Nephron progenitor cell (in vitro differentiated cells): Measurements from ENCODE around the gene PRSS8.

Source experiments
- DNase-seq: peaks from one replicate; pipeline ENCODE4 v3.0.0; 2021
- H3K27ac Mint-ChIP-seq: 2 replicates; pipeline ENCODE4 v1.8.0; 2021; ENCODE audit warnings: mild to moderate bottlenecking, moderate library complexity, mixed read lengths
- H3K27me3 Mint-ChIP-seq: 2 replicates; pipeline ENCODE4 v1.8.0; 2021; ENCODE audit warnings: mild to moderate bottlenecking, low read depth, mixed read lengths; ENCODE audit not compliant: poor library complexity
- H3K36me3 Mint-ChIP-seq: 2 replicates; pipeline ENCODE4 v1.8.0; 2021; ENCODE audit warnings: low read depth, mixed read lengths
- H3K4me1 Mint-ChIP-seq: 2 replicates; pipeline ENCODE4 v1.8.0; 2021; ENCODE audit warnings: mixed read lengths
- H3K4me3 Mint-ChIP-seq: 2 replicates; pipeline ENCODE4 v1.8.0; 2021; ENCODE audit warnings: mild to moderate bottlenecking, moderate library complexity, mixed read lengths
- H3K9me3 Mint-ChIP-seq: 2 replicates; pipeline ENCODE4 v1.8.0; 2021; ENCODE audit warnings: mild to moderate bottlenecking, moderate library complexity, mixed read lengths
- TF ChIP-seq, protein P1 (sequence below): fragments of 200-600 bp; sonication (generic); IDR thresholded peaks from 2 replicates; pipeline ENCODE4 v1.5.0; 2021; ENCODE audit warnings: antibody characterized with exemption

The PRSS8 gene

DNA sequence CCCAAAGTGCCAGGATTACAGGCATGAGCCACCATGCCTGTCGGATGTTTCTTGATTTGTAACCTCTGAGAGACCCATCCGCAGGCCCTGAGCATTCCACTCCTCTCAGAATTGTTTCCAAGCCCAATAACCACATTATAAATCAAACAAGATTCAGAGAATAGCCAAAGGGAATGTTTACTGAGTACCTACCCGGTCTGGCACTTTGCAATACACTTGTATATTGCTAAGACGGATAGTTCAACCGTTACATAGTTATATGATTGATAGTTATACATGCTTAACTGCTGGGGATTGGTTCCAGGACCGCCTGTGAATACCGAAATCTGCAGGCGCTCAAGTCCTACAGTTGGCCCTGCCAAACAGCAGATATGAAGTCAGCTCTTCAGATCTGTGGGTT is 21.1 kb downstream of the PRSS8 start:
- TF ChIP-seq, protein P1, sequence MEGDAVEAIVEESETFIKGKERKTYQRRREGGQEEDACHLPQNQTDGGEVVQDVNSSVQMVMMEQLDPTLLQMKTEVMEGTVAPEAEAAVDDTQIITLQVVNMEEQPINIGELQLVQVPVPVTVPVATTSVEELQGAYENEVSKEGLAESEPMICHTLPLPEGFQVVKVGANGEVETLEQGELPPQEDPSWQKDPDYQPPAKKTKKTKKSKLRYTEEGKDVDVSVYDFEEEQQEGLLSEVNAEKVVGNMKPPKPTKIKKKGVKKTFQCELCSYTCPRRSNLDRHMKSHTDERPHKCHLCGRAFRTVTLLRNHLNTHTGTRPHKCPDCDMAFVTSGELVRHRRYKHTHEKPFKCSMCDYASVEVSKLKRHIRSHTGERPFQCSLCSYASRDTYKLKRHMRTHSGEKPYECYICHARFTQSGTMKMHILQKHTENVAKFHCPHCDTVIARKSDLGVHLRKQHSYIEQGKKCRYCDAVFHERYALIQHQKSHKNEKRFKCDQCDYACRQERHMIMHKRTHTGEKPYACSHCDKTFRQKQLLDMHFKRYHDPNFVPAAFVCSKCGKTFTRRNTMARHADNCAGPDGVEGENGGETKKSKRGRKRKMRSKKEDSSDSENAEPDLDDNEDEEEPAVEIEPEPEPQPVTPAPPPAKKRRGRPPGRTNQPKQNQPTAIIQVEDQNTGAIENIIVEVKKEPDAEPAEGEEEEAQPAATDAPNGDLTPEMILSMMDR: no peak
- Mint-ChIP-seq H3K4me1 (peaks cover 19% of the 10 kb centered on the region), H3K4me3 (no peak overlapping the region), H3K27ac (peak overlapping the region; percentile 92), H3K9me3 (no peaks in the 10 kb centered on the region), H3K27me3 (peaks cover 2% of the 10 kb centered on the region), H3K36me3 (peaks cover 16% of the 10 kb centered on the region)
- DNase-seq: no peak

DNA sequence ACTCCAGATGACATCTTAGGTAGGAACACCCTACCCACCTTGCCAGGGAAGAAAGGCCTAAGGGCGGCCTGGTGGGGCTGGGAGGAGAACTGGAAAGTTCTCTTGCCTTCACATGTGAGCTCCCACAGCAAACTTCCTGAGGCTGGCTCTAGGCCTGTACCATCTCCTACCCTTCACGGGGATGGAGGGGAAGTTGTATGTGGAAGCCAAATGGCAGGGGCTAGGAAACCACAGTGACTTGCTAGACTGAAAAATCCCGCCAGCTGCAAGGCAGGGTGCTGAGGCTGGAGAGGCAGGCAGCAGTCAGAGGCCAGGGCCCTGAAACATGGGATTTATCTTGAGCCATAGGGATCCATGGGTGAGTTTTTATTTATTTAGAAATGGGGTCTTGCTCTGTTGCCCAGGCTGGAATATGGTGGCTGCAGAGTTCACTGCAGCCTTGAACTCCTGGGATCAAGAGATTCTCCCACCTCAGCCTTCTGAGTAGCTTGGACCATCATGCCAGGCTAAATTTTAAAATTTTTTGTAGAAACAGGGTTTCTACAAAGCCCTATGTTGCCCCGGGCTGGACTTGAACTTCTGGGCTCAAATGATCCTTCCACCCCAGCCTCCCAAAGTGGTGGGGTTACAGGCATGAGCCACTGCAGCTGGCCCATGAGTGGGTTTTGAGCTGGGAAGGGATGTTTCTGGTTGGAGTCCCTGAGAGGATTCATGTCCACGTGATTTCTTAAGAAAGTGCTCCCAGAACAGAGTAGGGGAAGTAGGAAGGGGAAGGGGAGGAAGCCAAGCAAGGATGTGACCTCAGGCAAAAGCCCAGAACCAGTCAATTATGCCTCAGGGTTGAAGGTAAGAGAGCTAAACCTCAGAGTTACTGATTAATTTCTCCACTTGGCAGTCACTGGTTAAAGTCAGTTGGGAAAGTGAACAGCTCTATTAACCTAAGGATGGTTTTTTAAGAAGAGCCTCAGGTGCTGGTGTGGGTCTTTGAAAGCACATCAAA is 22.1 kb downstream of the PRSS8 start:
- peaks cover 16% of the 10 kb centered on the region for H3K36me3 Mint-ChIP-seq
- no peak overlapping the region for H3K4me3 Mint-ChIP-seq
- H3K9me3 Mint-ChIP-seq: no peaks in the 10 kb centered on the region
- no peak for DNase-seq
- peaks cover 16% of the 10 kb centered on the region for H3K4me1 Mint-ChIP-seq
- H3K27ac Mint-ChIP-seq: no peak overlapping the region
- H3K27me3 Mint-ChIP-seq: peaks cover 3% of the 10 kb centered on the region
- TF ChIP-seq, protein P1: no peak

DNA sequence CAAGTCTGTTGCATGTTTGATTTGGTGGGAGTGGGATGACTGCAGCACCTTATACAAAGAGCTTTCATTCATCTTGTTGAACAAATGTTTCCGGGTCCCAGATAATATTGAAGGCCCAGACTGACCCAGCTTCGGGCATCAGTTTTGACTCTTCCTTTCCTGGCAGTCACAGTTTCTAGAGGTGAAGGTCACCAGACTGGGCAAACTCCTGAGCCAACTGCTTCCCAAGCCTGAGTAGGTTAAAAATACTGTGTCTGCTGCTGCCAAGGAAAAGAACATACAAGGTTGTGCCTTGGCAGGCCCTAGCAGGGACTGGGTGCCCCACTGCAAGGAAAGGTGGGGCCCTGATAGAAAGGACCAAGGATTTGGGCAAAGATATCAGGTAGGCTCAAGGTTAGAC is 22.8 kb downstream of the PRSS8 start:
- peaks cover 14% of the 10 kb centered on the region for H3K4me1 Mint-ChIP-seq
- H3K4me3 Mint-ChIP-seq: no peak overlapping the region
- H3K27ac Mint-ChIP-seq: no peak overlapping the region
- TF ChIP-seq, protein P1: no peak
- peaks cover 16% of the 10 kb centered on the region for H3K36me3 Mint-ChIP-seq
- no peak for DNase-seq
- peaks cover 3% of the 10 kb centered on the region for H3K27me3 Mint-ChIP-seq
- no peaks in the 10 kb centered on the region for H3K9me3 Mint-ChIP-seq

- Mint-ChIP-seq H3K27ac (no peak overlapping the region), H3K4me1 (peaks cover 20% of the 10 kb centered on the region), H3K4me3 (no peak overlapping the region), H3K27me3 (peaks cover 3% of the 10 kb centered on the region), H3K9me3 (no peaks in the 10 kb centered on the region), H3K36me3 (peaks cover 16% of the 10 kb centered on the region)
- DNase-seq: no peak
- TF ChIP-seq, protein P1: no peak
These were observed 23.6 kb downstream of the PRSS8 start for GRCh38 chr16:31111881-31112466.

DNA sequence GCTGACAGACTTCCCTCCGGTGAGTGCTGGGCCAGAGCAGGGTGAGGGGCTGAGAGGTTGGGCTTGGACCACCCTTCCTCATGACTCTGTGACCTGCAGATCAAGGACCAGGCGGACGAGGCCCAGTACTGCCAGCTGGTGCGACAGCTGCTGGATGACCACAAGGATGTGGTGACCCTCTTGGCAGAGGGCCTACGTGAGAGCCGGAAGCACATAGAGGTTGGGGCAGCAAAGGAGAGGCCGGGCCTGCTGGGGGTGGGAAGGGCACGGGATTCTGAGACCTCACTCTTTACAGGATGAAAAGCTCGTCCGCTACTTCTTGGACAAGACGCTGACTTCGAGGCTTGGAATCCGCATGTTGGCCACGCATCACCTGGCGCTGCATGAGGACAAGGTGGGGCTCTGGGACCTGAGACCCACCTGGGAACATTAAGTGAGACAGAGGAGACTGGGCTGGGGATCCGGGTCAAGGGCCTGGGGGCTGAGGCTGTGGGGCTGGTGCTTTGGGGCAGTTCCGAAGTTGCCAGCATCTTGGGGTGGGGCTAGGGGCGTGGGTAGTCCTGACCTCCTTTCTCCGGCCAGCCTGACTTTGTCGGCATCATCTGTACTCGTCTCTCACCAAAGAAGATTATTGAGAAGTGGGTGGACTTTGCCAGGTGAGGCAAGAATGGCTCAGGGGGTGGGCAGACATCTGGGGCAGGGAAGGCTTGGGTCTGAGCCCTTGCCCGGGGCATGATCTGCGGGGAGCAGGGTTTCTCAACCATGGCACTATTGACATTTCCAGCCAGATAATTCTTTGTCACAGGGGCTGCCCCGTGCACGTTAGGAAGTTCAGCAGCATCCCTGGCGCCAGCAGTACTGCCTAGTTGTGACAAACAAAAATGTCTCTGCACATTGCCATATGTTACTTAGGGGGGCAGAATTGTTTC is 25.2 kb downstream of the PRSS8 start:
- Mint-ChIP-seq H3K27ac (peak overlapping the region; percentile 92), H3K27me3 (peaks cover 3% of the 10 kb centered on the region), H3K36me3 (peaks cover 16% of the 10 kb centered on the region), H3K4me3 (peak overlapping the region; percentile 63), H3K9me3 (peaks cover 3% of the 10 kb centered on the region), H3K4me1 (peaks cover 20% of the 10 kb centered on the region)
- no peak for DNase-seq
- TF ChIP-seq, protein P1: no peak
